Cardiac muscle cell (in vitro differentiated cells and primary cell): Measurements from ENCODE around the gene CCDC169. TPM values are rescaled to one million over a fixed set of nuclear protein-coding genes. Genes with fewer than 3 reads are reported as not detected.

Source experiments
- DNase-seq, 2 donors: peaks; one replicate each; pipeline versions ENCODE4 v3.0.0 to v3.0.0-alpha.2; 2010 to 2017; ENCODE audit warnings: low read depth in 1 of 2, low spot score in 1 of 2
- H3K27ac ChIP-seq: fragments of 200-600 bp; sonication (generic); 2 replicates; pipeline ENCODE4 v1.5.1; 2016
- H3K27me3 ChIP-seq: fragments of 200-600 bp; sonication (generic); 2 replicates; pipeline ENCODE4 v1.6.0; 2016; ENCODE audit warnings: control low read depth
- H3K36me3 ChIP-seq: fragments of 200-600 bp; sonication (generic); 2 replicates; pipeline ENCODE4 v1.5.1; 2016; ENCODE audit warnings: control low read depth
- H3K4me1 ChIP-seq: fragments of 200-600 bp; sonication (generic); 2 replicates; pipeline ENCODE4 v1.8.1; 2017; ENCODE audit warnings: low read depth, mild to moderate bottlenecking, mixed run types
- H3K4me3 ChIP-seq: fragments of 200-600 bp; sonication (generic); 2 replicates; pipeline ENCODE4 v1.5.1; 2016; ENCODE audit warnings: mild to moderate bottlenecking
- H3K9me3 ChIP-seq: fragments of 200-600 bp; sonication (generic); 2 replicates; pipeline ENCODE4 v1.5.1; 2017; ENCODE audit warnings: low read depth, mild to moderate bottlenecking, control low read depth
- polyA plus RNA-seq: library from polyadenylated mRNA; unstranded; fragments of >200 nt; fragmentation: Nextera tagmentation; extraction: Ambion mirVana; gene quantifications from 2 replicates; pipeline ENCODE4 v1.2.1, GENCODE V29; 2016
- total RNA-seq: library from RNA; depleted of rRNA; stranded (reverse); fragments of >200 nt; gene quantifications from 2 replicates; pipeline ENCODE4 v1.2.3, GENCODE V29; 2016
- TF ChIP-seq, protein P1 (sequence below): IDR thresholded peaks from 2 replicates; pipeline ENCODE4 v1.5.1; 2012; ENCODE audit warnings: low read depth, mild to moderate bottlenecking, low read length

CCDC169 gene
- total and polyA plus RNA-seq, 2 experiments from 2014 or later, result 6.9 TPM

DNA sequence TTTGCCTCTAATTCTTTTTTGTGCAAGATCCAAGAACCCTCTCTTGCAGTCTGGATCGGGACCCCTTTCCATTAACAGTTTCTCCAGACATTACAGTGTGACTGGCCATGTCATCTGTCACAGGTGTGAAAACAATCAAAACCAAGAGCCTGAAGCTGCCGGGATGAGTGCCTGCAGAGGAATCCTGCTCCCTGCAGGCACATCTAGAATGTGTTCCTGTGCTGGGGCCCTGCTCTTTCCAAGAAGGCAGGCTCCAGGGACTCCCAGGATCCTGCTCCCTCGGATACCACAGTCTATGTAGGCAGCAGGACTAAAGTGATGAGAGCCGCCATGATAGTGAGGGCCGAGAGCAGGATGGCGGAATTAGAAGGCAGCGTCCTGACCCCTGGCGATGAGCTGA, 38.8 kb downstream of the CCDC169 start:
- no peak overlapping the region for H3K27ac ChIP-seq
- no peak overlapping the region for H3K4me3 ChIP-seq
- no peaks in the 10 kb centered on the region for H3K36me3 ChIP-seq
- no peaks in the 10 kb centered on the region for H3K27me3 ChIP-seq
- DNase-seq, result no peak
- no peaks in the 10 kb centered on the region for H3K4me1 ChIP-seq
- TF ChIP-seq, protein P1, sequence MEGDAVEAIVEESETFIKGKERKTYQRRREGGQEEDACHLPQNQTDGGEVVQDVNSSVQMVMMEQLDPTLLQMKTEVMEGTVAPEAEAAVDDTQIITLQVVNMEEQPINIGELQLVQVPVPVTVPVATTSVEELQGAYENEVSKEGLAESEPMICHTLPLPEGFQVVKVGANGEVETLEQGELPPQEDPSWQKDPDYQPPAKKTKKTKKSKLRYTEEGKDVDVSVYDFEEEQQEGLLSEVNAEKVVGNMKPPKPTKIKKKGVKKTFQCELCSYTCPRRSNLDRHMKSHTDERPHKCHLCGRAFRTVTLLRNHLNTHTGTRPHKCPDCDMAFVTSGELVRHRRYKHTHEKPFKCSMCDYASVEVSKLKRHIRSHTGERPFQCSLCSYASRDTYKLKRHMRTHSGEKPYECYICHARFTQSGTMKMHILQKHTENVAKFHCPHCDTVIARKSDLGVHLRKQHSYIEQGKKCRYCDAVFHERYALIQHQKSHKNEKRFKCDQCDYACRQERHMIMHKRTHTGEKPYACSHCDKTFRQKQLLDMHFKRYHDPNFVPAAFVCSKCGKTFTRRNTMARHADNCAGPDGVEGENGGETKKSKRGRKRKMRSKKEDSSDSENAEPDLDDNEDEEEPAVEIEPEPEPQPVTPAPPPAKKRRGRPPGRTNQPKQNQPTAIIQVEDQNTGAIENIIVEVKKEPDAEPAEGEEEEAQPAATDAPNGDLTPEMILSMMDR, result no peak
- H3K9me3 ChIP-seq, result no peaks in the 10 kb centered on the region

DNA sequence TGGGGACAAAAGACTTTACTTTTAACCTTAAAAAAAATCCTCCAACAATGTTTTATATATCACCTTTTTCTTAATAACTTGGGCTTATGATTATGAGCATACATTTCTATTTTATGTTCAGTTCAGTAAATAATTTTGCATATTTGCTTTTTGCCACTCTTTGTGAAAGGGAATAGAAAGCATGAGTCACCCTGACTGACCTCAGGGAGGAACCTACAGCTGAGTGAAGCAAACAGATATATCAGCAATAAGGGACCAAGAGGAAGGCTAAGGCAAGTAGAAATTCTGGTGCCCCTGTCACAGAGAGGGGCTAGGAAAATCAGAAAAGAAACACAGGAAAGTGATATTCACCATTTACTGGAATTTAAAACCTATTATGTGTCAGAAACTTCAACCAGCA, 46.1 kb downstream of the CCDC169 start:
- H3K4me3 ChIP-seq, result no peak overlapping the region
- TF ChIP-seq, protein P1, result no peak
- H3K36me3 ChIP-seq, result peaks cover 5% of the 10 kb centered on the region
- no peaks in the 10 kb centered on the region for H3K4me1 ChIP-seq
- no peak overlapping the region for H3K27ac ChIP-seq
- no peaks in the 10 kb centered on the region for H3K9me3 ChIP-seq
- DNase-seq, result peak in 1 of 2 donors; percentile 22
- no peaks in the 10 kb centered on the region for H3K27me3 ChIP-seq

DNA sequence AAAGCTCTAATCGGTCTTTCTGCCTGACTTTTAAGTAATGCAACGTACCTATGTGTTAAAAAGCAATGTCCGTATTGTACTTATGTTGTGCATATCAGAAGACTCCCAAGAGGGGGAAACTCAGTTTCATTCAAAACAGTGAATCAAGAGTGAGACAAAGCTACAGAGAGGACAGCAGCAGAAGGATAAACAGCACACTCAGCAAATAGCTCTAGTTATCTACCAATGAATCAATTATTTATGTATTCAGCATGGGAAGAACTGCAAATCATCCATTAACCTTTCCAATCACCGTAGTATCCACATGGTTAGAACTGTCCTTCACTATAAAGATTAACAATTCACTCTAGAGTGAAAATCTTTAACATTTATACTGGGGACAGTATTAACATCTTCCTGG, 46.6 kb downstream of the CCDC169 start:
- Histone ChIP-seq H3K4me1 (no peaks in the 10 kb centered on the region), H3K27me3 (no peaks in the 10 kb centered on the region), H3K27ac (no peak overlapping the region), H3K36me3 (peaks cover 5% of the 10 kb centered on the region), H3K4me3 (no peak overlapping the region), H3K9me3 (no peaks in the 10 kb centered on the region)
- DNase-seq, result no peak
- TF ChIP-seq, protein P1, result no peak

GRCh38 chr13:36248700-36249099, 48.9 kb downstream of the CCDC169 start:
- Histone ChIP-seq H3K27ac (no peak overlapping the region), H3K4me1 (no peaks in the 10 kb centered on the region), H3K27me3 (no peaks in the 10 kb centered on the region), H3K36me3 (peaks cover 5% of the 10 kb centered on the region), H3K9me3 (no peaks in the 10 kb centered on the region), H3K4me3 (no peak overlapping the region)
- TF ChIP-seq, protein P1, result no peak
- DNase-seq, result no peak

DNA sequence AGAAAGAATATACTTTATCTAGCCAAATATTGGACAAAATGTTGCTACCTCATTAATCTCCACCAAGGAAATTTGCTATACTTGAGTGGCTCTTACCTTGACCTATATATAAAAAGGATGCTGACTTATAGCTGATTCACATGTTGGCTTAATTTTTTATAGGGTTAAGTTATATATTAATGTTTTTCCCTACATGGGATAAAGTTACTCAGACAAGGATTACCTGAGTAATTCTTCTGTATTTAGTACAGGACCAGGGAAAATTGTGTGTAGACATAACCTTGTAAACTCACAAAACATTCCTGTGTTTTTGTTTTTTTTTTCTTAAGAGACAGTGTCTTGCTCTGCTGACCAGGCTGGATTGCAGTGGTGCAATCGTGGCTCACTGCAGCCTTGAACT, 52.6 kb downstream of the CCDC169 start:
- H3K4me3 ChIP-seq, result no peak overlapping the region
- no peaks in the 10 kb centered on the region for H3K27me3 ChIP-seq
- H3K36me3 ChIP-seq, result peaks cover 5% of the 10 kb centered on the region
- H3K4me1 ChIP-seq, result no peaks in the 10 kb centered on the region
- H3K27ac ChIP-seq, result no peak overlapping the region
- no peak for DNase-seq
- TF ChIP-seq, protein P1, result no peak
- no peaks in the 10 kb centered on the region for H3K9me3 ChIP-seq

GRCh38 chr13:36244073-36244472, 53.5 kb downstream of the CCDC169 start:
- Histone ChIP-seq H3K36me3 (peaks cover 5% of the 10 kb centered on the region), H3K4me3 (no peak overlapping the region), H3K4me1 (no peaks in the 10 kb centered on the region), H3K27me3 (no peaks in the 10 kb centered on the region), H3K9me3 (no peaks in the 10 kb centered on the region), H3K27ac (no peak overlapping the region)
- TF ChIP-seq, protein P1, result no peak
- no peak for DNase-seq
